Right lobe of liver (tissue), 6 donors: Measurements from ENCODE around the gene SDK1. TPM values are rescaled to one million over a fixed set of nuclear protein-coding genes. Genes with fewer than 3 reads are reported as not detected.

Source experiments
- ATAC-seq, 4 donors: fragments of 200-7000 bp; cut with Tn5 transposase; one replicate each; pipeline ENCODE4 v1.9.1; 2020; ENCODE audit warnings: mild to moderate bottlenecking in 4 of 4, moderate library complexity in 4 of 4
- DNase-seq, 3 donors: peaks; one replicate each; pipeline ENCODE4 v3.0.0-alpha.2; 2020
- H3K27ac ChIP-seq, 3 donors: fragments of 200-600 bp; one replicate each; pipeline ENCODE4 v1.8.0; 2022
- H3K27me3 ChIP-seq, 2 donors: fragments of 200-600 bp; one replicate each; pipeline ENCODE4 v1.8.0; 2022
- H3K36me3 ChIP-seq, 4 donors: fragments of 200-600 bp; sonication (generic) in 1 of 4; one replicate each; pipeline versions ENCODE4 v1.5.1 to v1.8.0; 2017 to 2022; ENCODE audit warnings: control low read depth in 1 of 4
- H3K4me1 ChIP-seq, 4 donors: fragments of 200-600 bp; sonication (generic) in 1 of 4; one replicate each; pipeline versions ENCODE4 v1.5.1 to v1.8.0; 2017 to 2022; ENCODE audit warnings: control low read depth in 1 of 4
- H3K4me3 ChIP-seq, 3 donors: fragments of 200-600 bp; one replicate each; pipeline ENCODE4 v1.8.0; 2022
- H3K9me3 ChIP-seq, 4 donors: fragments of 200-600 bp; sonication (generic) in 1 of 4; one replicate each; pipeline versions ENCODE4 v1.5.1 to v1.8.0; 2017 to 2022; ENCODE audit warnings: control low read depth in 1 of 4
- CTCF ChIP-seq, 4 donors: fragments of 200-600 bp in 3 of 4; fragments of 450-650 bp in 1 of 4; IDR thresholded peaks; one replicate each; pipeline versions ENCODE4 v1.5.1 to v1.8.0; 2016 to 2022; ENCODE audit warnings: antibody characterized with exemption in 4 of 4, mild to moderate bottlenecking in 2 of 4
- POLR2A ChIP-seq: fragments of 450-650 bp; IDR thresholded peaks from one replicate; pipeline ENCODE4 v1.6.1; 2017; ENCODE audit warnings: antibody characterized with exemption, mild to moderate bottlenecking
- WGBS: methylation state at CpG from one replicate; pipeline ENCODE4 v1.1.6; 2018; ENCODE audit warnings: low coverage, low lambda C conversion rate; ENCODE audit not compliant: insufficient coverage; ENCODE audit errors: missing lambda C conversion rate; 5-methylcytosine and 5-hydroxymethylcytosine counted together
- intact Hi-C, 2 donors: fragments of 100-400 bp; cut with DNase I; formaldehyde crosslinking; loops; one replicate each; pipeline versions ENCODE4 v1.11.2 to v1.14.1; 2022
- total RNA-seq, 6 experiments: library from RNA; depleted of rRNA in 2 of 6; stranded (reverse); fragments of >200 nt in 2 of 6; fragmentation: NEBNext Ultra II Directional in 3 of 6; extraction: Animal tissue kit (Norgen Biotek cat#: 25700) in 3 of 6; gene quantifications; one replicate each; pipeline versions ENCODE4 v1.1.0 to v1.2.4, GENCODE V29; 2016 to 2023
- donor health status: DM: no; HTN: yes; CAD: no.
- donor health status: DM: no; HTN: no; CAD: no.
- donor health status: DM: no; HTN: no; CAD: no.
- donor health status: DM: no; HTN: yes; CAD: no.
- donor health status: DM: no; HTN: yes; CAD: no.

SDK1 gene
- total RNA-seq, 6 experiments from 2014 or later, result 0.07 to 1.4 (median 0.65) TPM

- no peak for ATAC-seq
- 78% methylated on average over 9 of the region's 9 CpGs for WGBS
- Histone ChIP-seq H3K4me1 (no peaks in the 10 kb centered on the region), H3K9me3 (no peaks in the 10 kb centered on the region), H3K27ac (no peak overlapping the region), H3K27me3 (no peaks in the 10 kb centered on the region), H3K36me3 (no peaks in the 10 kb centered on the region), H3K4me3 (no peak overlapping the region)
- no peak for TF ChIP-seq CTCF (IDR thresholded peaks at IDR 0.05)
- TF ChIP-seq POLR2A, result no peak
- no peak for DNase-seq
- intact Hi-C loops, result no loop called here
Measured at GRCh38 chr7:3464900-3465622, 164.0 kb downstream of the SDK1 start.

- Histone ChIP-seq H3K36me3 (no peaks in the 10 kb centered on the region), H3K9me3 (no peaks in the 10 kb centered on the region), H3K27me3 (no peaks in the 10 kb centered on the region), H3K27ac (no peak overlapping the region), H3K4me1 (no peaks in the 10 kb centered on the region), H3K4me3 (no peak overlapping the region)
- TF ChIP-seq POLR2A, result no peak
- TF ChIP-seq CTCF (IDR thresholded peaks at IDR 0.05), result no peak
- WGBS, result 46% methylated on average over 4 of the region's 4 CpGs
- intact Hi-C loops, result no loop called here
- ATAC-seq (no peak), DNase-seq (no peak)
Measured at GRCh38 chr7:3466261-3466660, 165.2 kb downstream of the SDK1 start.

GRCh38 chr7:3469641-3470040, 168.6 kb downstream of the SDK1 start:
- intact Hi-C loops, result no loop called here
- WGBS, result 55% methylated on average over 3 of the region's 3 CpGs
- no peaks in the 10 kb centered on the region for H3K27me3 ChIP-seq

GRCh38 chr7:3480197-3480596, 179.1 kb downstream of the SDK1 start:
- no peak for TF ChIP-seq CTCF (IDR thresholded peaks at IDR 0.05)
- no peak for TF ChIP-seq POLR2A

More at GRCh38 chr7:3469641-3470040, 168.6 kb downstream of the SDK1 start:
- ATAC-seq (no peak), DNase-seq (no peak)
- H3K9me3 ChIP-seq, result no peaks in the 10 kb centered on the region
- no peaks in the 10 kb centered on the region for H3K4me1 ChIP-seq
- H3K27ac ChIP-seq, result no peak overlapping the region
- TF ChIP-seq POLR2A (no peak), CTCF (IDR thresholded peaks at IDR 0.05) (no peak)
- H3K4me3 ChIP-seq, result no peak overlapping the region
- H3K36me3 ChIP-seq, result no peaks in the 10 kb centered on the region

More at GRCh38 chr7:3480197-3480596, 179.1 kb downstream of the SDK1 start:
- Histone ChIP-seq H3K9me3 (no peaks in the 10 kb centered on the region), H3K27ac (no peak overlapping the region), H3K27me3 (no peaks in the 10 kb centered on the region), H3K4me3 (no peak overlapping the region), H3K4me1 (no peaks in the 10 kb centered on the region), H3K36me3 (no peaks in the 10 kb centered on the region)
- DNase-seq (no peak), ATAC-seq (no peak)
- intact Hi-C loops, result no loop called here
- WGBS, result 95% methylated on average over 6 of the region's 15 CpGs
